IPS-18c (cell line): ENCODE measurements around the gene CCDC187.

ENCODE experiments used
- H3K4me3 ChIP-seq: 2 replicates; pipeline ENCODE4 v1.7.0; 2013; ENCODE audit warnings: low read depth, mild to moderate bottlenecking, low read length, moderate library complexity; ENCODE audit not compliant: insufficient read depth
- H3K9me3 ChIP-seq: one replicate; pipeline ENCODE4 v1.6.1; 2013; ENCODE audit warnings: mild to moderate bottlenecking, low read length, moderate library complexity; ENCODE audit not compliant: control insufficient read depth, insufficient read depth

CCDC187 gene

GRCh38 chr9:136225366-136225747 is 78.5 kb downstream of the CCDC187 start:
- Histone ChIP-seq H3K4me3 (no peak overlapping the region), H3K9me3 (no peaks in the 10 kb centered on the region)

- no peak overlapping the region for H3K4me3 ChIP-seq
- no peaks in the 10 kb centered on the region for H3K9me3 ChIP-seq
These were observed 79.8 kb downstream of the CCDC187 start for GRCh38 chr9:136223871-136224640.

GRCh38 chr9:136222906-136223285 is 81.0 kb downstream of the CCDC187 start:
- Histone ChIP-seq H3K4me3 (no peak overlapping the region), H3K9me3 (no peaks in the 10 kb centered on the region)

- Histone ChIP-seq H3K4me3 (no peak overlapping the region), H3K9me3 (no peaks in the 10 kb centered on the region)
These were observed 81.6 kb downstream of the CCDC187 start for GRCh38 chr9:136222166-136222905.

- no peak overlapping the region for H3K4me3 ChIP-seq
- no peaks in the 10 kb centered on the region for H3K9me3 ChIP-seq
These were observed 83.7 kb downstream of the CCDC187 start for GRCh38 chr9:136220017-136220729.

GRCh38 chr9:136219276-136219675 is 84.6 kb downstream of the CCDC187 start:
- Histone ChIP-seq H3K9me3 (no peaks in the 10 kb centered on the region), H3K4me3 (no peak overlapping the region)

- H3K9me3 ChIP-seq = no peaks in the 10 kb centered on the region
These were observed 85.2 kb downstream of the CCDC187 start for GRCh38 chr9:136218673-136219072.

GRCh38 chr9:136218271-136218670 is 85.6 kb downstream of the CCDC187 start:
- Histone ChIP-seq H3K9me3 (no peaks in the 10 kb centered on the region), H3K4me3 (no peak overlapping the region)

More at GRCh38 chr9:136218673-136219072, 85.2 kb downstream of the CCDC187 start:
- H3K4me3 ChIP-seq = no peak overlapping the region

GRCh38 chr9:136216541-136217244 is 87.2 kb downstream of the CCDC187 start:
- Histone ChIP-seq H3K4me3 (no peak overlapping the region), H3K9me3 (no peaks in the 10 kb centered on the region)

GRCh38 chr9:136213733-136214132 is 90.2 kb downstream of the CCDC187 start:
- Histone ChIP-seq H3K4me3 (no peak overlapping the region), H3K9me3 (no peaks in the 10 kb centered on the region)

- Histone ChIP-seq H3K9me3 (no peaks in the 10 kb centered on the region), H3K4me3 (no peak overlapping the region)
These were observed 91.4 kb downstream of the CCDC187 start for GRCh38 chr9:136212345-136212950.

- Histone ChIP-seq H3K9me3 (no peaks in the 10 kb centered on the region), H3K4me3 (no peak overlapping the region)
These were observed 92.2 kb downstream of the CCDC187 start for GRCh38 chr9:136211441-136212344.

- H3K9me3 ChIP-seq = no peaks in the 10 kb centered on the region
- H3K4me3 ChIP-seq = no peak overlapping the region
These were observed 92.9 kb downstream of the CCDC187 start for GRCh38 chr9:136211006-136211405.

- Histone ChIP-seq H3K9me3 (no peaks in the 10 kb centered on the region), H3K4me3 (no peak overlapping the region)
These were observed 93.6 kb downstream of the CCDC187 start for GRCh38 chr9:136210276-136210675.

GRCh38 chr9:136209786-136210185 is 94.1 kb downstream of the CCDC187 start:
- H3K9me3 ChIP-seq = no peaks in the 10 kb centered on the region
- H3K4me3 ChIP-seq = no peak overlapping the region

GRCh38 chr9:136209232-136209631 is 94.7 kb downstream of the CCDC187 start:
- H3K4me3 ChIP-seq = no peak overlapping the region
- H3K9me3 ChIP-seq = no peaks in the 10 kb centered on the region
